Stomach (tissue), 4 donors: ENCODE results near the gene NID2.

Source experiments
- CTCF ChIP-seq, 7 experiments: fragments of 450-650 bp in 4 of 7; fragments of 200-600 bp in 3 of 7; sonication (generic) in 3 of 7; IDR thresholded peaks; one replicate each; pipeline ENCODE4 v1.5.1; 2016 to 2019; ENCODE audit warnings: antibody characterized with exemption in 7 of 7, control low read depth in 2 of 7, mild to moderate bottlenecking in 1 of 7
- POLR2A ChIP-seq, 4 donors: fragments of 450-650 bp; IDR thresholded peaks; one replicate each; pipeline ENCODE4 v1.6.1; 2016; ENCODE audit warnings: antibody characterized with exemption in 4 of 4, control low read depth in 2 of 4, mild to moderate bottlenecking in 1 of 4, moderate library complexity in 1 of 4
- POLR2AphosphoS5 ChIP-seq, 3 donors: sonication (generic); formaldehyde crosslinking; IDR thresholded peaks; one replicate each; pipeline ENCODE4 v1.6.1; 2016; ENCODE audit warnings: antibody characterized with exemption in 3 of 3

GRCh38 chr14:51999084-51999483, 69.8 kb downstream of the NID2 start:
- no peak for TF ChIP-seq CTCF (IDR thresholded peaks at IDR 0.05)
- no peak for TF ChIP-seq POLR2A (IDR thresholded peaks at IDR 0.05)
- TF ChIP-seq POLR2AphosphoS5 (IDR thresholded peaks at IDR 0.05): no peak
